PFSK-1 (cell line): ENCODE results near the gene JMY.

ENCODE experiments used
- FOXP2 ChIP-seq: optimal IDR thresholded peaks from 2 replicates; pipeline ENCODE3; 2011; ENCODE audit warnings: borderline replicate concordance, control low read depth, inconsistent platforms; ENCODE audit not compliant: insufficient read depth; ENCODE audit errors: extremely low read length, extremely low read depth
- POLR2AphosphoS5 ChIP-seq: IDR thresholded peaks from 2 replicates; pipeline ENCODE4 v1.6.1; 2012; ENCODE audit warnings: low read depth, mild to moderate bottlenecking, control low read depth, low read length, moderate library complexity
- SIN3A ChIP-seq: IDR thresholded peaks from 2 replicates; pipeline ENCODE4 v1.6.1; 2012; ENCODE audit warnings: mild to moderate bottlenecking, low read length, moderate library complexity, borderline replicate concordance; ENCODE audit not compliant: insufficient read depth
- TAF1 ChIP-seq: IDR thresholded peaks from 2 replicates; pipeline ENCODE4 v1.6.1; 2012; ENCODE audit warnings: low read length, control low read depth, borderline replicate concordance; ENCODE audit not compliant: insufficient read depth
- TF ChIP-seq, protein P1 (sequence below), 2 experiments: IDR thresholded peaks; 2 replicates each; pipeline versions ENCODE4 v1.6.1 to v1.8.0; 2011 to 2012; ENCODE audit warnings: low read depth in 2 of 2, low read length in 2 of 2, control low read depth in 1 of 2, inconsistent platforms in 1 of 2, mild to moderate bottlenecking in 1 of 2, moderate library complexity in 1 of 2; ENCODE audit not compliant: insufficient read depth in 1 of 2

- peak; percentile 55; the same call in 1 of the 2 replicates for TF ChIP-seq POLR2AphosphoS5
- no peak for TF ChIP-seq TAF1
- no peak for TF ChIP-seq SIN3A
- TF ChIP-seq, protein P1, sequence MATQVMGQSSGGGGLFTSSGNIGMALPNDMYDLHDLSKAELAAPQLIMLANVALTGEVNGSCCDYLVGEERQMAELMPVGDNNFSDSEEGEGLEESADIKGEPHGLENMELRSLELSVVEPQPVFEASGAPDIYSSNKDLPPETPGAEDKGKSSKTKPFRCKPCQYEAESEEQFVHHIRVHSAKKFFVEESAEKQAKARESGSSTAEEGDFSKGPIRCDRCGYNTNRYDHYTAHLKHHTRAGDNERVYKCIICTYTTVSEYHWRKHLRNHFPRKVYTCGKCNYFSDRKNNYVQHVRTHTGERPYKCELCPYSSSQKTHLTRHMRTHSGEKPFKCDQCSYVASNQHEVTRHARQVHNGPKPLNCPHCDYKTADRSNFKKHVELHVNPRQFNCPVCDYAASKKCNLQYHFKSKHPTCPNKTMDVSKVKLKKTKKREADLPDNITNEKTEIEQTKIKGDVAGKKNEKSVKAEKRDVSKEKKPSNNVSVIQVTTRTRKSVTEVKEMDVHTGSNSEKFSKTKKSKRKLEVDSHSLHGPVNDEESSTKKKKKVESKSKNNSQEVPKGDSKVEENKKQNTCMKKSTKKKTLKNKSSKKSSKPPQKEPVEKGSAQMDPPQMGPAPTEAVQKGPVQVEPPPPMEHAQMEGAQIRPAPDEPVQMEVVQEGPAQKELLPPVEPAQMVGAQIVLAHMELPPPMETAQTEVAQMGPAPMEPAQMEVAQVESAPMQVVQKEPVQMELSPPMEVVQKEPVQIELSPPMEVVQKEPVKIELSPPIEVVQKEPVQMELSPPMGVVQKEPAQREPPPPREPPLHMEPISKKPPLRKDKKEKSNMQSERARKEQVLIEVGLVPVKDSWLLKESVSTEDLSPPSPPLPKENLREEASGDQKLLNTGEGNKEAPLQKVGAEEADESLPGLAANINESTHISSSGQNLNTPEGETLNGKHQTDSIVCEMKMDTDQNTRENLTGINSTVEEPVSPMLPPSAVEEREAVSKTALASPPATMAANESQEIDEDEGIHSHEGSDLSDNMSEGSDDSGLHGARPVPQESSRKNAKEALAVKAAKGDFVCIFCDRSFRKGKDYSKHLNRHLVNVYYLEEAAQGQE (IDR thresholded peaks at IDR 0.05; ENCODE audit: insufficient read depth in 1 of 2, low read depth in 2 of 2, low read length in 2 of 2): no peak
- peak; percentile 98 for TF ChIP-seq FOXP2
Observed at GRCh38 chr5:79235634-79236361, at the start of gene JMY.
